IMR-90 (cell line): ENCODE data around the gene MZT2A. TPM values are rescaled to one million over a fixed set of nuclear protein-coding genes. Genes with fewer than 3 reads are reported as not detected.
A peak's percentile ranks its signal among the peaks of the same experiment; 100 is the strongest.

Experiments used
- ATAC-seq: fragments of 200-7000 bp; cut with Tn5 transposase; 2 replicates; pipeline ENCODE4 v1.9.1; 2020; ENCODE audit warnings: low read depth, mild to moderate bottlenecking, moderate library complexity
- BruUV-seq: library from RNA; stranded (reverse); fragments of 400-500 nt; replicated peaks from 2 replicates; lab custom pipeline; 2021; lab: Mats Ljungman, UMichigan
- CTCF ChIA-PET: fragments of 300-600 bp; formaldehyde crosslinking; extraction: SDS; loops from one replicate; lab custom pipeline; 2021; ENCODE audit warnings: antibody characterized with exemption; lab: Yijun Ruan, JAX
- POLR2A ChIA-PET: fragments of 300-600 bp; sonication (Branson Sonifier 250); formaldehyde crosslinking; loops from one replicate; lab custom pipeline; 2022; ENCODE audit warnings: antibody characterized with exemption; ENCODE audit not compliant: unreplicated experiment; lab: Charles Lee
- DNase-seq: peaks from one replicate; pipeline ENCODE4 v3.0.0; 2013
- H2AFZ ChIP-seq: replicated peaks from 2 replicates; pipeline ENCODE3; 2013; ENCODE audit warnings: low read length, mild to moderate bottlenecking; ENCODE audit not compliant: poor library complexity
- H2AK5ac ChIP-seq: 2 replicates; pipeline ENCODE4 v1.6.1; 2013; ENCODE audit warnings: low read depth, low read length, inconsistent platforms
- H2AK9ac ChIP-seq: replicated peaks from 2 replicates; pipeline ENCODE3; 2013; ENCODE audit warnings: mild to moderate bottlenecking, low read depth, low read length, moderate library complexity; ENCODE audit not compliant: poor library complexity
- H2BK120ac ChIP-seq: 2 replicates; pipeline ENCODE4 v1.6.1; 2013; ENCODE audit warnings: low read depth, low read length, inconsistent platforms
- H2BK15ac ChIP-seq: 3 replicates; pipeline ENCODE4 v1.6.1; 2013; ENCODE audit warnings: low read depth, low read length, inconsistent platforms
- H2BK20ac ChIP-seq: 2 replicates; pipeline ENCODE4 v1.6.1; 2013; ENCODE audit warnings: low read depth, mild to moderate bottlenecking, inconsistent platforms, low read length, moderate library complexity
- H2BK5ac ChIP-seq: 2 replicates; pipeline ENCODE4 v1.6.1; 2013; ENCODE audit warnings: mild to moderate bottlenecking, low read depth, low read length, inconsistent platforms; ENCODE audit not compliant: poor library complexity, severe bottlenecking
- H3K14ac ChIP-seq: replicated peaks from 2 replicates; pipeline ENCODE4 v1.6.1; 2013; ENCODE audit warnings: low read depth, low read length, inconsistent platforms
- H3K18ac ChIP-seq: 2 replicates; pipeline ENCODE4 v1.6.1; 2013; ENCODE audit warnings: low read depth, low read length, control low read depth
- H3K23ac ChIP-seq: 2 replicates; pipeline ENCODE4 v1.6.1; 2013; ENCODE audit warnings: low read depth, low read length, inconsistent platforms
- H3K27ac ChIP-seq: 2 replicates; pipeline ENCODE4 v1.5.1; 2013; ENCODE audit warnings: mild to moderate bottlenecking, control low read depth, low read length; ENCODE audit not compliant: insufficient read depth
- H3K27me3 ChIP-seq: 2 replicates; pipeline ENCODE4 v1.6.1; 2013; ENCODE audit warnings: low read length; ENCODE audit not compliant: control insufficient read depth, insufficient read depth
- H3K36me3 ChIP-seq: 2 replicates; pipeline ENCODE4 v1.6.1; 2013; ENCODE audit warnings: low read length, mixed read lengths; ENCODE audit not compliant: control insufficient read depth, insufficient read depth
- H3K4ac ChIP-seq: 2 replicates; pipeline ENCODE4 v1.6.1; 2013; ENCODE audit warnings: low read depth, low read length, inconsistent platforms
- H3K4me1 ChIP-seq: 2 replicates; pipeline ENCODE4 v1.6.1; 2013; ENCODE audit warnings: low read length, mixed read lengths; ENCODE audit not compliant: control insufficient read depth, insufficient read depth
- H3K4me2 ChIP-seq: 2 replicates; pipeline ENCODE4 v1.6.1; 2013; ENCODE audit warnings: low read depth, mild to moderate bottlenecking, control low read depth, low read length, moderate library complexity
- H3K4me3 ChIP-seq: 2 replicates; pipeline ENCODE4 v1.5.1; 2013; ENCODE audit warnings: low read depth, mild to moderate bottlenecking, control low read depth, low read length, moderate library complexity; ENCODE audit not compliant: insufficient read depth
- H3K56ac ChIP-seq: 2 replicates; pipeline ENCODE4 v1.6.1; 2013; ENCODE audit warnings: low read length, inconsistent platforms; ENCODE audit not compliant: insufficient read depth; ENCODE audit errors: extremely low read depth
- H3K79me1 ChIP-seq, 2 experiments: 2 replicates each; pipeline ENCODE4 v1.6.1; 2013; ENCODE audit warnings: low read length in 2 of 2, inconsistent platforms in 1 of 2, low read depth in 1 of 2
- H3K9ac ChIP-seq: 2 replicates; pipeline ENCODE4 v1.6.1; 2013; ENCODE audit warnings: low read depth, low read length, control low read depth
- H3K9me1 ChIP-seq: 2 replicates; pipeline ENCODE4 v1.6.1; 2013; ENCODE audit warnings: low read length, inconsistent platforms; ENCODE audit not compliant: insufficient read depth
- H3K9me3 ChIP-seq: 2 replicates; pipeline ENCODE4 v1.6.1; 2013; ENCODE audit warnings: low read length; ENCODE audit not compliant: control insufficient read depth, insufficient read depth
- H4K20me1 ChIP-seq: 2 replicates; pipeline ENCODE4 v1.6.1; 2013; ENCODE audit warnings: low read length, inconsistent platforms; ENCODE audit not compliant: insufficient read depth
- H4K5ac ChIP-seq: 2 replicates; pipeline ENCODE4 v1.6.1; 2013; ENCODE audit warnings: mild to moderate bottlenecking, low read depth, low read length, control low read depth
- H4K8ac ChIP-seq, 2 experiments: 2 replicates each; pipeline ENCODE4 v1.6.1; 2013; ENCODE audit warnings: low read depth in 2 of 2, low read length in 2 of 2, control low read depth in 1 of 2, inconsistent platforms in 1 of 2
- H4K91ac ChIP-seq: 2 replicates; pipeline ENCODE4 v1.6.1; 2013; ENCODE audit warnings: low read depth, low read length, inconsistent platforms; ENCODE audit not compliant: insufficient read depth
- BHLHE40 ChIP-seq: fragments of 150-350 bp; IDR thresholded peaks from 2 replicates; pipeline ENCODE4 v1.6.1; 2016; ENCODE audit warnings: mild to moderate bottlenecking, low read depth, low read length
- CEBPB ChIP-seq: IDR thresholded peaks from 2 replicates; pipeline ENCODE4 v1.6.1; 2012; ENCODE audit warnings: low read depth, low read length, improper control_type of control experiment
- FOS ChIP-seq: fragments of 150-350 bp; IDR thresholded peaks from 2 replicates; pipeline ENCODE4 v1.6.1; 2016; ENCODE audit warnings: low read depth, low read length
- MAFK ChIP-seq: IDR thresholded peaks from 2 replicates; pipeline ENCODE4 v1.6.1; 2012; ENCODE audit warnings: low read depth, low read length, improper control_type of control experiment
- MAZ ChIP-seq: IDR thresholded peaks from 2 replicates; pipeline ENCODE4 v1.6.1; 2012; ENCODE audit warnings: low read depth, mild to moderate bottlenecking, low read length, improper control_type of control experiment, moderate library complexity, borderline replicate concordance
- MXI1 ChIP-seq: IDR thresholded peaks from 2 replicates; pipeline ENCODE4 v1.6.1; 2012; ENCODE audit warnings: low read depth, mild to moderate bottlenecking, low read length, moderate library complexity, borderline replicate concordance
- NFE2L2 ChIP-seq: fragments of 150-350 bp; IDR thresholded peaks from 2 replicates; pipeline ENCODE4 v1.6.1; 2016; ENCODE audit warnings: low read depth, mild to moderate bottlenecking, low read length
- POLR2A ChIP-seq: IDR thresholded peaks from 2 replicates; pipeline ENCODE4 v1.6.1; 2012; ENCODE audit warnings: mild to moderate bottlenecking, low read depth, low read length
- RAD21 ChIP-seq: IDR thresholded peaks from 2 replicates; pipeline ENCODE4 v1.6.1; 2012; ENCODE audit warnings: low read length, improper control_type of control experiment
- RCOR1 ChIP-seq: IDR thresholded peaks from 2 replicates; pipeline ENCODE4 v1.6.1; 2012; ENCODE audit warnings: mild to moderate bottlenecking, low read length, improper control_type of control experiment; ENCODE audit not compliant: insufficient replicate concordance
- RFX5 ChIP-seq: IDR thresholded peaks from 2 replicates; pipeline ENCODE4 v1.8.0; 2012; ENCODE audit warnings: low read depth, mild to moderate bottlenecking, low read length, moderate library complexity
- SMC3 ChIP-seq: fragments of 150-350 bp; IDR thresholded peaks from 2 replicates; pipeline ENCODE4 v1.6.1; 2016; ENCODE audit warnings: low read depth, mild to moderate bottlenecking, antibody characterized with exemption, low read length, moderate library complexity
- USF2 ChIP-seq: fragments of 150-350 bp; IDR thresholded peaks from 2 replicates; pipeline ENCODE4 v1.6.1; 2017; ENCODE audit warnings: mild to moderate bottlenecking, antibody characterized with exemption, low read length, low read depth
- WGBS, 2 experiments: methylation state at CpG; one replicate each; pipeline versions ENCODE4 v1.1.5 to v1.1.7; 2013; ENCODE audit warnings: missing lambda C conversion rate in 2 of 2; ENCODE audit not compliant: insufficient read length in 1 of 2; ENCODE audit errors: extremely low coverage in 2 of 2; 5-methylcytosine and 5-hydroxymethylcytosine counted together
- dilution Hi-C: fragments of 300-500 bp; cut with HindIII; formaldehyde crosslinking; loops from one replicate; pipeline ENCODE4 v1.14.3; 2018; ENCODE audit warnings: low sequenced_read_pairs; ENCODE audit not compliant: unreplicated experiment
- in situ Hi-C: fragments of 300-500 bp; cut with MboI; formaldehyde crosslinking; loops from 3 replicates; pipeline ENCODE4 v1.14.3; 2019; ENCODE audit warnings: low sequenced_read_pairs, inconsistent platforms, mixed read lengths
- intact Hi-C: fragments of 100-400 bp; cut with micrococcal nuclease; formaldehyde crosslinking; loops from 2 replicates; pipeline ENCODE4 v1.10.0; 2022
- polyA plus RNA-seq, 3 experiments: library from polyadenylated mRNA; depleted of rRNA; stranded (reverse); fragments of >200 nt; gene quantifications; 2 replicates each; pipeline ENCODE4 v1.2.3, GENCODE V29; 2012; ENCODE audit warnings: low replicate concordance in 1 of 3
- total RNA-seq: library from RNA; depleted of rRNA; stranded (reverse); fragments of >200 nt; gene quantifications from 2 replicates; pipeline ENCODE4 v1.2.3, GENCODE V29; 2012
- TF ChIP-seq, protein P1 (sequence below): conservative IDR thresholded peaks from 2 replicates; pipeline ENCODE4 v1.5.1; 2012; ENCODE audit warnings: mild to moderate bottlenecking, low read depth, low read length, improper control_type of control experiment
- TF ChIP-seq, protein P2 (sequence below): fragments of 150-350 bp; IDR thresholded peaks from 2 replicates; pipeline ENCODE4 v1.6.1; 2016; ENCODE audit warnings: low read depth, mild to moderate bottlenecking, low read length, moderate library complexity, borderline replicate concordance

Gene MZT2A
- total and polyA plus RNA-seq, 2 of the 4 experiments (the other 2 are of a cell fraction): 23.1 to 82.3 TPM

DNA sequence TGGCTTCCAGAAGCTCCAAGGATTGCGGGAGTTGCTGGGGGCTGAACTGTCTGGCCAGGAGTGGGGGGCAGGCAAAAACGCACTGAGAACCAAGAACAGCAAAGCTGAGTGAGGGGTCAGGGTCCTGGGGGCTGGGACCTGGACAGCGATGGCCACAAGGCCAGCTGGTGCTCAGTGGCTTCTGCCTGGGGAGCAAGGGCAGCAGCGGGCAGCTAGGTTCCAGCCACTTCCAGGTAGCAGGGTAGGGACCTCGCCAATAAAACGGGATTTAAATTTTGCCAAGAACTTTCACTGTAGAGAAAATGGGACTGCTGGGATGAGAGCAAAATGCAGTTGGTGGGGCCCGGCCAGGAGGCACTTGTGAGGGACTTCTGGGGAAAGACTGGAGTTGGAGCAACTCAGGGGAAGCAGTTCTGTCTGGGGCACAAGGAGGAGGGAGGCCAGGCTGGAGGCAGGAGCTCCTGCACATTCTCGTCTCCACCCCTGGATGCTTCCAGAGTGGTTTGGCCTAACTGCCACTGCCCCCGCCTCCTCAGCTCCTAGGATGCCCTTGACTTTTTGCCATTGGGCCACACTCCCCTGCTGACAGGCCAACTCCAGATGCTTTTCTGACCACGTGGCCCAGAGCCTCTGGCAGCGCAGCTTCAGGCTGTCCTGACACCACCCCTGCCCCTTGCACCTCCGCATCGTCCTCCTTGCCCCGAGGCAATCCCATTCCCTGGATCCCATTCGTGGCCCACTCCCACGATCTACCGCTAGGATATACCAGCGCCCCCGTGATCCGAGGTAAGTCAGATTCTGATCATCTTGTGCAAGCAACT lies 30.0 kb upstream of the MZT2A start:
- POLR2A ChIA-PET: no interaction called here
- ATAC-seq (0 out of 2 replicates have a peak, but pooled peaks have one; percentile 16), DNase-seq (no peak)
- no peaks in the 10 kb centered on the region for H3K79me1 ChIP-seq
- 87% methylated on average over 7 of the region's 20 CpGs; no CpG with 5 or more reads in 1 of the 2 experiments for WGBS, 2 experiments
- H2AK5ac ChIP-seq: no peak overlapping the region
- CTCF ChIA-PET: no interaction called here
- H3K27me3 ChIP-seq: no peaks in the 10 kb centered on the region
- H4K5ac ChIP-seq: no peak overlapping the region
- no peak overlapping the region for H3K4me3 ChIP-seq
- no peak overlapping the region for H3K56ac ChIP-seq
- H2AFZ ChIP-seq: no peak overlapping the region
- no peak overlapping the region for H2BK5ac ChIP-seq
- no peaks in the 10 kb centered on the region for H3K4me1 ChIP-seq
- no peak overlapping the region for H4K91ac ChIP-seq
- no TSS peak for BruUV-seq
- H3K9me1 ChIP-seq: no peaks in the 10 kb centered on the region
- no peak overlapping the region for H2BK20ac ChIP-seq
- in situ Hi-C loops (loop anchor here (25.0 kb wide), 2 partner anchors 410 to 1360 kb away; partner anchors contain the start of gene PLEKHB2), dilution Hi-C loops (no loop called here), intact Hi-C loops (no loop called here)
- H3K9ac ChIP-seq: no peak overlapping the region
- no peak overlapping the region for H2AK9ac ChIP-seq
- no peaks in the 10 kb centered on the region for H4K20me1 ChIP-seq
- H3K18ac ChIP-seq: no peak overlapping the region
- H2BK120ac ChIP-seq: no peak overlapping the region
- H2BK15ac ChIP-seq: no peak overlapping the region
- no peak overlapping the region for H3K4ac ChIP-seq
- no peak overlapping the region for H3K23ac ChIP-seq
- H4K8ac ChIP-seq: no peak overlapping the region
- H3K14ac ChIP-seq: no peak overlapping the region
- no peaks in the 10 kb centered on the region for H3K9me3 ChIP-seq
- H3K27ac ChIP-seq: no peak overlapping the region
- H3K36me3 ChIP-seq: peaks cover 23% of the 10 kb centered on the region
- no peak overlapping the region for H3K4me2 ChIP-seq
- TF ChIP-seq CEBPB: no peak
- TF ChIP-seq MAZ: no peak
- no peak for TF ChIP-seq MXI1
- no peak for TF ChIP-seq MAFK
- TF ChIP-seq RAD21: no peak
- no peak for TF ChIP-seq BHLHE40
- TF ChIP-seq, protein P1, sequence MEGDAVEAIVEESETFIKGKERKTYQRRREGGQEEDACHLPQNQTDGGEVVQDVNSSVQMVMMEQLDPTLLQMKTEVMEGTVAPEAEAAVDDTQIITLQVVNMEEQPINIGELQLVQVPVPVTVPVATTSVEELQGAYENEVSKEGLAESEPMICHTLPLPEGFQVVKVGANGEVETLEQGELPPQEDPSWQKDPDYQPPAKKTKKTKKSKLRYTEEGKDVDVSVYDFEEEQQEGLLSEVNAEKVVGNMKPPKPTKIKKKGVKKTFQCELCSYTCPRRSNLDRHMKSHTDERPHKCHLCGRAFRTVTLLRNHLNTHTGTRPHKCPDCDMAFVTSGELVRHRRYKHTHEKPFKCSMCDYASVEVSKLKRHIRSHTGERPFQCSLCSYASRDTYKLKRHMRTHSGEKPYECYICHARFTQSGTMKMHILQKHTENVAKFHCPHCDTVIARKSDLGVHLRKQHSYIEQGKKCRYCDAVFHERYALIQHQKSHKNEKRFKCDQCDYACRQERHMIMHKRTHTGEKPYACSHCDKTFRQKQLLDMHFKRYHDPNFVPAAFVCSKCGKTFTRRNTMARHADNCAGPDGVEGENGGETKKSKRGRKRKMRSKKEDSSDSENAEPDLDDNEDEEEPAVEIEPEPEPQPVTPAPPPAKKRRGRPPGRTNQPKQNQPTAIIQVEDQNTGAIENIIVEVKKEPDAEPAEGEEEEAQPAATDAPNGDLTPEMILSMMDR: no peak
- TF ChIP-seq SMC3: no peak
- TF ChIP-seq RFX5: no peak
- TF ChIP-seq RCOR1: no peak
- no peak for TF ChIP-seq FOS
- TF ChIP-seq, protein P2, sequence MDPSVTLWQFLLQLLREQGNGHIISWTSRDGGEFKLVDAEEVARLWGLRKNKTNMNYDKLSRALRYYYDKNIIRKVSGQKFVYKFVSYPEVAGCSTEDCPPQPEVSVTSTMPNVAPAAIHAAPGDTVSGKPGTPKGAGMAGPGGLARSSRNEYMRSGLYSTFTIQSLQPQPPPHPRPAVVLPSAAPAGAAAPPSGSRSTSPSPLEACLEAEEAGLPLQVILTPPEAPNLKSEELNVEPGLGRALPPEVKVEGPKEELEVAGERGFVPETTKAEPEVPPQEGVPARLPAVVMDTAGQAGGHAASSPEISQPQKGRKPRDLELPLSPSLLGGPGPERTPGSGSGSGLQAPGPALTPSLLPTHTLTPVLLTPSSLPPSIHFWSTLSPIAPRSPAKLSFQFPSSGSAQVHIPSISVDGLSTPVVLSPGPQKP: no peak
- no peak for TF ChIP-seq NFE2L2
- TF ChIP-seq POLR2A: no peak
- no peak for TF ChIP-seq USF2
